Activated CD4-positive, alpha-beta T cell treated with anti-CD3 and anti-CD28 coated beads, Interleukin-2, amount 10 ng/mL, durations not matched to agents 24 days and 14 days (primary cell): Measurements from ENCODE around the gene HLF. TPM values are rescaled to one million over a fixed set of nuclear protein-coding genes. Genes with fewer than 3 reads are reported as not detected.
A peak's percentile ranks its signal among the peaks of the same experiment; 100 is the strongest.

Source experiments
- DNase-seq: peaks from one replicate; pipeline ENCODE4 v3.0.0; 2022
- H3K27ac Mint-ChIP-seq: one replicate; pipeline ENCODE4 v1.8.0; 2022; ENCODE audit warnings: mild to moderate bottlenecking, mixed read lengths
- H3K27me3 Mint-ChIP-seq: one replicate; pipeline ENCODE4 v1.8.0; 2022; ENCODE audit warnings: mixed read lengths
- H3K36me3 Mint-ChIP-seq: one replicate; pipeline ENCODE4 v1.8.0; 2022; ENCODE audit warnings: low read depth, mild to moderate bottlenecking, mixed read lengths
- H3K4me1 Mint-ChIP-seq: one replicate; pipeline ENCODE4 v1.8.0; 2021; ENCODE audit warnings: mixed read lengths
- H3K4me3 Mint-ChIP-seq: one replicate; pipeline ENCODE4 v1.8.0; 2022; ENCODE audit warnings: mild to moderate bottlenecking, moderate library complexity, mixed read lengths
- H3K9me3 Mint-ChIP-seq: one replicate; pipeline ENCODE4 v1.8.0; 2021; ENCODE audit warnings: mixed read lengths
- intact Hi-C: fragments of 100-400 bp; cut with micrococcal nuclease; formaldehyde crosslinking; loops from one replicate; pipeline ENCODE4 v1.15.1; 2023
- total RNA-seq: library from RNA; stranded (reverse); gene quantifications from 2 replicates; pipeline ENCODE4 v1.2.3, GENCODE V29; 2022

Gene HLF
- total RNA-seq, 1 donor from 2014 or later: 1.3 TPM

GRCh38 chr17:55295411-55296170, 30.8 kb downstream of the HLF start:
- intact Hi-C loops: loop anchor here (1.0 to 5.0 kb wide), 3 partner anchors 52 to 302 kb away; partner anchors contain the start of gene SMIM36
- no peaks in the 10 kb centered on the region for H3K4me1 Mint-ChIP-seq
- H3K27ac Mint-ChIP-seq: no peak overlapping the region
- no peaks in the 10 kb centered on the region for H3K36me3 Mint-ChIP-seq
- DNase-seq: peak; percentile 87
- peaks cover 4% of the 10 kb centered on the region for H3K27me3 Mint-ChIP-seq
- no peak overlapping the region for H3K4me3 Mint-ChIP-seq
- no peaks in the 10 kb centered on the region for H3K9me3 Mint-ChIP-seq

GRCh38 chr17:55296171-55296695, 31.5 kb downstream of the HLF start:
- H3K4me3 Mint-ChIP-seq: no peak overlapping the region
- intact Hi-C loops: loop anchor here (1.0 to 5.0 kb wide), 3 partner anchors 51 to 303 kb away; partner anchors contain the start of gene SMIM36
- peaks cover 4% of the 10 kb centered on the region for H3K27me3 Mint-ChIP-seq
- no peaks in the 10 kb centered on the region for H3K36me3 Mint-ChIP-seq
- DNase-seq: no peak
- H3K4me1 Mint-ChIP-seq: no peaks in the 10 kb centered on the region
- no peak overlapping the region for H3K27ac Mint-ChIP-seq
- no peaks in the 10 kb centered on the region for H3K9me3 Mint-ChIP-seq

- Mint-ChIP-seq H3K4me3 (no peak overlapping the region), H3K4me1 (no peaks in the 10 kb centered on the region), H3K9me3 (no peaks in the 10 kb centered on the region), H3K27me3 (peaks cover 4% of the 10 kb centered on the region), H3K36me3 (no peaks in the 10 kb centered on the region), H3K27ac (no peak overlapping the region)
- intact Hi-C loops: loop anchor here (1.0 to 5.0 kb wide), 3 partner anchors 51 to 303 kb away; partner anchors contain the start of gene SMIM36
- no peak for DNase-seq
Measured at GRCh38 chr17:55296699-55297098, 31.9 kb downstream of the HLF start.

GRCh38 chr17:55298111-55298730, 33.5 kb downstream of the HLF start:
- Mint-ChIP-seq H3K27me3 (peaks cover 2% of the 10 kb centered on the region), H3K9me3 (no peaks in the 10 kb centered on the region), H3K36me3 (no peaks in the 10 kb centered on the region), H3K4me3 (no peak overlapping the region), H3K4me1 (no peaks in the 10 kb centered on the region), H3K27ac (no peak overlapping the region)
- DNase-seq: no peak
- intact Hi-C loops: loop anchor here (5.0 kb wide), 2 partner anchors 49 to 214 kb away; partner anchors contain the start of gene SMIM36

- intact Hi-C loops: loop anchor here (5.0 kb wide), 2 partner anchors 48 to 213 kb away; partner anchors contain the start of gene SMIM36
- no peaks in the 10 kb centered on the region for H3K36me3 Mint-ChIP-seq
- H3K4me1 Mint-ChIP-seq: peaks cover 2% of the 10 kb centered on the region
- H3K27ac Mint-ChIP-seq: no peak overlapping the region
- H3K4me3 Mint-ChIP-seq: no peak overlapping the region
- peaks cover 2% of the 10 kb centered on the region for H3K27me3 Mint-ChIP-seq
- no peaks in the 10 kb centered on the region for H3K9me3 Mint-ChIP-seq
- DNase-seq: no peak
Measured at GRCh38 chr17:55299162-55299838, 34.5 kb downstream of the HLF start.

GRCh38 chr17:55299890-55300289, 35.1 kb downstream of the HLF start:
- Mint-ChIP-seq H3K4me3 (no peak overlapping the region), H3K4me1 (peaks cover 2% of the 10 kb centered on the region), H3K9me3 (no peaks in the 10 kb centered on the region), H3K27ac (no peak overlapping the region), H3K36me3 (no peaks in the 10 kb centered on the region), H3K27me3 (peaks cover 2% of the 10 kb centered on the region)
- intact Hi-C loops: loop anchor here (5.0 kb wide), 2 partner anchors 47 to 212 kb away; partner anchors contain the start of gene SMIM36
- DNase-seq: no peak

- H3K4me1 Mint-ChIP-seq: peaks cover 2% of the 10 kb centered on the region
- H3K4me3 Mint-ChIP-seq: no peak overlapping the region
- H3K9me3 Mint-ChIP-seq: no peaks in the 10 kb centered on the region
- DNase-seq: no peak
- peaks cover 2% of the 10 kb centered on the region for H3K27me3 Mint-ChIP-seq
- intact Hi-C loops: no loop called here
- no peaks in the 10 kb centered on the region for H3K36me3 Mint-ChIP-seq
- H3K27ac Mint-ChIP-seq: no peak overlapping the region
Measured at GRCh38 chr17:55300479-55301290, 35.9 kb downstream of the HLF start.

GRCh38 chr17:55301521-55302406, 37.0 kb downstream of the HLF start:
- DNase-seq: no peak
- H3K27ac Mint-ChIP-seq: no peak overlapping the region
- H3K27me3 Mint-ChIP-seq: peaks cover 2% of the 10 kb centered on the region
- peaks cover 2% of the 10 kb centered on the region for H3K4me1 Mint-ChIP-seq
- H3K9me3 Mint-ChIP-seq: no peaks in the 10 kb centered on the region
- no peaks in the 10 kb centered on the region for H3K36me3 Mint-ChIP-seq
- H3K4me3 Mint-ChIP-seq: no peak overlapping the region
- intact Hi-C loops: no loop called here

- no peaks in the 10 kb centered on the region for H3K9me3 Mint-ChIP-seq
Measured at GRCh38 chr17:55302407-55302787, 37.6 kb downstream of the HLF start.

GRCh38 chr17:55303008-55303493, 38.3 kb downstream of the HLF start:
- H3K27ac Mint-ChIP-seq: no peak overlapping the region
- no peaks in the 10 kb centered on the region for H3K9me3 Mint-ChIP-seq
- no peak for DNase-seq
- intact Hi-C loops: no loop called here
- peaks cover 2% of the 10 kb centered on the region for H3K4me1 Mint-ChIP-seq
- no peak overlapping the region for H3K4me3 Mint-ChIP-seq
- no peaks in the 10 kb centered on the region for H3K36me3 Mint-ChIP-seq
- H3K27me3 Mint-ChIP-seq: no peaks in the 10 kb centered on the region

More at GRCh38 chr17:55302407-55302787, 37.6 kb downstream of the HLF start:
- intact Hi-C loops: no loop called here
- Mint-ChIP-seq H3K4me3 (no peak overlapping the region), H3K4me1 (peaks cover 2% of the 10 kb centered on the region), H3K36me3 (no peaks in the 10 kb centered on the region), H3K27me3 (no peaks in the 10 kb centered on the region), H3K27ac (no peak overlapping the region)
- DNase-seq: no peak

GRCh38 chr17:55303701-55304145, 39.0 kb downstream of the HLF start:
- Mint-ChIP-seq H3K27me3 (no peaks in the 10 kb centered on the region), H3K4me3 (no peak overlapping the region), H3K4me1 (peaks cover 2% of the 10 kb centered on the region), H3K36me3 (no peaks in the 10 kb centered on the region), H3K27ac (no peak overlapping the region), H3K9me3 (no peaks in the 10 kb centered on the region)
- intact Hi-C loops: no loop called here
- no peak for DNase-seq

- Mint-ChIP-seq H3K4me3 (no peak overlapping the region), H3K27me3 (peaks cover 1% of the 10 kb centered on the region), H3K27ac (no peak overlapping the region), H3K4me1 (peaks cover 2% of the 10 kb centered on the region), H3K9me3 (no peaks in the 10 kb centered on the region), H3K36me3 (no peaks in the 10 kb centered on the region)
- no peak for DNase-seq
- intact Hi-C loops: no loop called here
Measured at GRCh38 chr17:55304171-55304859, 39.6 kb downstream of the HLF start.
